GM12891 (cell line): ENCODE results near the gene CLIC5.

Source experiments
- POLR2AphosphoS5 ChIP-seq: IDR thresholded peaks from 2 replicates; pipeline ENCODE4 v1.6.1; 2011; ENCODE audit warnings: low read depth, low read length, control low read depth
- SPI1 ChIP-seq: IDR thresholded peaks from 2 replicates; pipeline ENCODE4 v1.6.1; 2011; ENCODE audit warnings: low read depth, low read length, control low read depth

- no peak for TF ChIP-seq SPI1
- TF ChIP-seq POLR2AphosphoS5, result no peak
Measured at GRCh38 chr6:45900808-45901752, 114.6 kb downstream of the CLIC5 start.
